H1 (cell line): ENCODE results near the gene EN1. TPM values are rescaled to one million over a fixed set of nuclear protein-coding genes. Genes with fewer than 3 reads are reported as not detected.

Experiments
- CTCF ChIA-PET: fragments of 300-600 bp; sonication (Branson Sonifier 250); formaldehyde crosslinking; loops from one replicate; lab custom pipeline; 2021; ENCODE audit not compliant: partially characterized antibody; lab: Charles Lee
- POLR2A ChIA-PET: fragments of 300-600 bp; sonication (Branson Sonifier 250); formaldehyde crosslinking; loops from one replicate; lab custom pipeline; 2021; ENCODE audit warnings: inconsistent platforms; ENCODE audit not compliant: partially characterized antibody; lab: Charles Lee
- DNase-seq, 2 experiments: peaks; one replicate each; pipeline versions ENCODE4 v3.0.0 to v3.0.0-alpha.2; 2010 to 2022; ENCODE audit warnings: low spot score in 2 of 2, low read depth in 1 of 2, mixed read lengths in 1 of 2
- FAIRE-seq: peaks from 2 replicates; lab custom pipeline; 2011; peaks lifted over from hg19 to GRCh38; lab: Jason Lieb, UNC
- H2AFZ ChIP-seq: 2 replicates; pipeline ENCODE4 v1.8.1; 2012; ENCODE audit warnings: low read length, inconsistent platforms
- H2AK5ac ChIP-seq: 2 replicates; pipeline ENCODE4 v1.6.1; 2013; ENCODE audit warnings: low read depth, low read length
- H2BK120ac ChIP-seq: replicated peaks from 2 replicates; pipeline ENCODE3; 2013; ENCODE audit warnings: low read depth, low read length, inconsistent platforms
- H2BK12ac ChIP-seq: 2 replicates; pipeline ENCODE4 v1.6.1; 2013; ENCODE audit warnings: low read depth, low read length
- H2BK15ac ChIP-seq: 2 replicates; pipeline ENCODE4 v1.6.1; 2013; ENCODE audit warnings: low read length
- H2BK20ac ChIP-seq: 2 replicates; pipeline ENCODE4 v1.6.1; 2013; ENCODE audit warnings: low read length
- H2BK5ac ChIP-seq: 2 replicates; pipeline ENCODE4 v1.6.1; 2013; ENCODE audit warnings: low read depth, low read length
- H3K14ac ChIP-seq: 2 replicates; pipeline ENCODE4 v1.6.1; 2013; ENCODE audit warnings: inconsistent platforms; ENCODE audit not compliant: insufficient read length
- H3K18ac ChIP-seq: 2 replicates; pipeline ENCODE4 v1.6.1; 2013; ENCODE audit warnings: low read length; ENCODE audit errors: extremely low read depth
- H3K23ac ChIP-seq: 2 replicates; pipeline ENCODE4 v1.6.1; 2013; ENCODE audit warnings: inconsistent platforms; ENCODE audit not compliant: insufficient read length
- H3K23me2 ChIP-seq: 2 replicates; pipeline ENCODE4 v1.6.1; 2013; ENCODE audit warnings: low read depth, low read length
- H3K27ac ChIP-seq: 2 replicates; pipeline ENCODE4 v1.6.1; 2011; ENCODE audit warnings: low read depth, low read length, inconsistent platforms
- H3K27me3 ChIP-seq, 4 experiments: replicated peaks in 1 of 4; 1 replicate in 1 of 4; 2 replicates in 3 of 4; pipeline versions ENCODE4 v1.6.1 to v1.8.1; 2011 to 2013; ENCODE audit warnings: low read length in 3 of 4, mild to moderate bottlenecking in 3 of 4, inconsistent platforms in 2 of 4, mixed read lengths in 2 of 4, moderate library complexity in 1 of 4; ENCODE audit not compliant: control insufficient read depth in 3 of 4, insufficient read depth in 3 of 4; ENCODE audit errors: extremely low read depth in 1 of 4
- H3K36me3 ChIP-seq, 4 experiments: 2 replicates each; pipeline versions ENCODE4 v1.6.1 to v1.8.1; 2011 to 2013; ENCODE audit warnings: mild to moderate bottlenecking in 4 of 4, low read length in 3 of 4, moderate library complexity in 2 of 4, control low read depth in 1 of 4, inconsistent platforms in 1 of 4; ENCODE audit not compliant: insufficient read depth in 4 of 4, control insufficient read depth in 2 of 4
- H3K4ac ChIP-seq: replicated peaks from 2 replicates; pipeline ENCODE3; 2013; ENCODE audit warnings: low read length, low read depth, mixed read lengths, inconsistent platforms; ENCODE audit not compliant: insufficient read length
- H3K4me1 ChIP-seq, 4 experiments: replicated peaks in 1 of 4; 1 replicate in 1 of 4; 2 replicates in 3 of 4; pipeline versions ENCODE4 v1.6.1 to v1.8.1; 2011 to 2013; ENCODE audit warnings: low read length in 3 of 4, inconsistent platforms in 2 of 4, mixed read lengths in 1 of 4; ENCODE audit not compliant: insufficient read depth in 4 of 4, control insufficient read depth in 3 of 4
- H3K4me2 ChIP-seq, 2 experiments: 2 replicates each; pipeline versions ENCODE4 v1.6.1 to v1.8.1; 2011 to 2013; ENCODE audit warnings: low read depth in 2 of 2, low read length in 2 of 2, control low read depth in 1 of 2, inconsistent platforms in 1 of 2, mild to moderate bottlenecking in 1 of 2; ENCODE audit not compliant: insufficient read depth in 1 of 2
- H3K4me3 ChIP-seq, 4 experiments: fragments of 200-600, 300-600 bp in 1 of 4; sonication (generic), shearing (Covaris generic), sonication (Bioruptor Twin) in 1 of 4; 2 replicates each; pipeline versions ENCODE4 v1.5.1 to v1.8.1; 2011 to 2016; ENCODE audit warnings: low read length in 4 of 4, low read depth in 3 of 4, control low read depth in 2 of 4, inconsistent platforms in 2 of 4, mild to moderate bottlenecking in 2 of 4, mixed read lengths in 1 of 4, moderate library complexity in 1 of 4; ENCODE audit not compliant: insufficient read depth in 2 of 4; ENCODE audit errors: extremely low read depth in 1 of 4
- H3K56ac ChIP-seq: replicated peaks from 2 replicates; pipeline ENCODE3; 2013; ENCODE audit warnings: low read depth, mild to moderate bottlenecking, mixed read lengths, low read length, inconsistent platforms; ENCODE audit not compliant: insufficient read length
- H3K79me1 ChIP-seq: 2 replicates; pipeline ENCODE4 v1.6.1; 2013; ENCODE audit warnings: low read depth, low read length, control low read depth
- H3K79me2 ChIP-seq, 2 experiments: 2 replicates each; pipeline versions ENCODE4 v1.6.1 to v1.8.1; 2012 to 2013; ENCODE audit warnings: low read length in 2 of 2, mild to moderate bottlenecking in 2 of 2, inconsistent platforms in 1 of 2; ENCODE audit not compliant: insufficient read depth in 2 of 2, control insufficient read depth in 1 of 2
- H3K9ac ChIP-seq, 4 experiments: replicated peaks in 1 of 4; 1 replicate in 1 of 4; 2 replicates in 3 of 4; pipeline versions ENCODE4 v1.6.1 to v1.8.1; 2011 to 2013; ENCODE audit warnings: low read depth in 3 of 4, low read length in 3 of 4, control low read depth in 2 of 4, mild to moderate bottlenecking in 2 of 4, moderate library complexity in 2 of 4, inconsistent platforms in 1 of 4; ENCODE audit errors: extremely low read depth in 1 of 4
- H3K9me3 ChIP-seq, 2 experiments: 2 replicates each; pipeline versions ENCODE4 v1.6.1 to v1.8.1; 2012 to 2013; ENCODE audit warnings: mild to moderate bottlenecking in 2 of 2, moderate library complexity in 2 of 2, control low read depth in 1 of 2, inconsistent platforms in 1 of 2, low read depth in 1 of 2, low read length in 1 of 2, mixed read lengths in 1 of 2; ENCODE audit not compliant: insufficient read depth in 2 of 2
- H4K20me1 ChIP-seq, 2 experiments: replicated peaks in 1 of 2; 2 replicates each; pipeline versions ENCODE3 to v1.8.1; 2011 to 2013; ENCODE audit warnings: inconsistent platforms in 2 of 2, low read length in 2 of 2, mild to moderate bottlenecking in 1 of 2; ENCODE audit not compliant: insufficient read depth in 2 of 2, control insufficient read depth in 1 of 2
- H4K5ac ChIP-seq: 2 replicates; pipeline ENCODE4 v1.6.1; 2013; ENCODE audit warnings: low read length, low read depth, mixed read lengths, inconsistent platforms; ENCODE audit not compliant: insufficient read length
- H4K8ac ChIP-seq: 2 replicates; pipeline ENCODE4 v1.8.0; 2013; ENCODE audit warnings: mild to moderate bottlenecking, moderate library complexity, low read length, inconsistent platforms; ENCODE audit not compliant: insufficient read depth; ENCODE audit errors: extremely low read depth
- H4K91ac ChIP-seq: replicated peaks from 2 replicates; pipeline ENCODE3; 2013; ENCODE audit warnings: low read length, mixed read lengths, inconsistent platforms; ENCODE audit not compliant: insufficient read length
- ASH2L ChIP-seq: fragments of 200-600, 300-600 bp; sonication (generic); IDR thresholded peaks from one replicate; pipeline ENCODE4 v1.7.1; 2017; ENCODE audit warnings: low read length
- BACH1 ChIP-seq: IDR thresholded peaks from 2 replicates; pipeline ENCODE4 v1.6.1; 2012; ENCODE audit warnings: low read length, improper control_type of control experiment
- CEBPB ChIP-seq: IDR thresholded peaks from 2 replicates; pipeline ENCODE4 v1.6.1; 2012; ENCODE audit warnings: low read depth, low read length
- CHD2 ChIP-seq: IDR thresholded peaks from 2 replicates; pipeline ENCODE4 v1.6.1; 2012; ENCODE audit warnings: low read length, improper control_type of control experiment
- HDAC6 ChIP-seq: IDR thresholded peaks from one replicate; pipeline ENCODE4 v1.7.1; 2012; ENCODE audit warnings: low read depth, mild to moderate bottlenecking, inconsistent platforms, low read length, moderate library complexity
- KDM1A ChIP-seq: fragments of 200-600, 300-600 bp; sonication (generic); IDR thresholded peaks from 2 replicates; pipeline ENCODE4 v1.7.1; 2016; ENCODE audit warnings: mild to moderate bottlenecking, low read length, borderline replicate concordance
- POU5F1 ChIP-seq: IDR thresholded peaks from 2 replicates; pipeline ENCODE4 v1.6.1; 2011; ENCODE audit warnings: low read depth, mild to moderate bottlenecking, low read length, moderate library complexity
- RAD21 ChIP-seq, 2 experiments: IDR thresholded peaks in 1 of 2; conservative IDR thresholded peaks in 1 of 2; 2 replicates each; pipeline ENCODE4 v1.6.1; 2011; ENCODE audit warnings: low read depth in 2 of 2, low read length in 2 of 2, improper control_type of control experiment in 1 of 2, inconsistent platforms in 1 of 2, mild to moderate bottlenecking in 1 of 2, moderate library complexity in 1 of 2
- SIRT6 ChIP-seq: IDR thresholded peaks from one replicate; pipeline ENCODE4 v1.7.1; 2012; ENCODE audit warnings: low read length, inconsistent platforms
- SP1 ChIP-seq: IDR thresholded peaks from 2 replicates; pipeline ENCODE4 v1.6.1; 2011; ENCODE audit warnings: low read depth, low read length
- SRF ChIP-seq: IDR thresholded peaks from 2 replicates; pipeline ENCODE4 v1.6.1; 2011; ENCODE audit warnings: mild to moderate bottlenecking, low read depth, low read length, moderate library complexity
- SUZ12 ChIP-seq: fragments of 200-600 bp; sonication (generic); IDR thresholded peaks from 2 replicates; pipeline ENCODE4 v1.6.1; 2012; ENCODE audit warnings: mild to moderate bottlenecking, inconsistent platforms, low read length, moderate library complexity, mixed read lengths
- TEAD4 ChIP-seq: IDR thresholded peaks from 2 replicates; pipeline ENCODE4 v1.6.1; 2012; ENCODE audit warnings: low read depth, low read length, inconsistent platforms, mixed read lengths
- ZNF274 ChIP-seq: IDR thresholded peaks from 2 replicates; pipeline ENCODE4 v1.7.0; 2012; ENCODE audit warnings: low read length, borderline replicate concordance; ENCODE audit errors: extremely low read depth
- WGBS, 2 experiments: shearing (Covaris generic) in 1 of 2; methylation state at CpG; one replicate each; pipeline versions ENCODE4 v1.1.6 to v1.1.7; 2013 to 2015; ENCODE audit warnings: low lambda C conversion rate in 2 of 2, mixed read lengths in 2 of 2, inconsistent platforms in 1 of 2, low coverage in 1 of 2, missing lambda C conversion rate in 1 of 2; ENCODE audit not compliant: insufficient replicate concordance in 2 of 2, insufficient coverage in 1 of 2, insufficient read length in 1 of 2; ENCODE audit errors: extremely low coverage in 1 of 2, missing lambda C conversion rate in 1 of 2; 5-methylcytosine and 5-hydroxymethylcytosine counted together
- polyA plus RNA-seq, 7 experiments: library from polyadenylated mRNA; depleted of rRNA in 3 of 7; stranded (reverse) in 5 of 7; unstranded in 2 of 7; fragments of >200 nt in 5 of 7; fragments of 200-250 nt in 2 of 7; gene quantifications; 1 replicate in 5 of 7; 2 replicates in 1 of 7; 4 replicates in 1 of 7; pipeline versions ENCODE4 v1.2.1 to v1.2.3, GENCODE V29; 2011 to 2013; ENCODE audit warnings: missing spikeins in 2 of 7, mixed read lengths in 2 of 7
- total RNA-seq: library from RNA; stranded (reverse); fragmentation: NEBNext Ultra II Directional; extraction: Animal tissue kit (Norgen Biotek cat#: 25700); gene quantifications from 2 replicates; pipeline ENCODE4 v1.2.1, GENCODE V29; 2021
- TF ChIP-seq, protein P1 (sequence below): IDR thresholded peaks from 2 replicates; pipeline ENCODE4 v1.6.1; 2011; ENCODE audit warnings: low read depth, mild to moderate bottlenecking, low read length; ENCODE audit not compliant: insufficient read depth

Gene EN1
- total and polyA plus RNA-seq, 2 of the 8 experiments (the other 6 are each of a cell fraction or from before 2014, with no cell fraction given) = not detected

DNA sequence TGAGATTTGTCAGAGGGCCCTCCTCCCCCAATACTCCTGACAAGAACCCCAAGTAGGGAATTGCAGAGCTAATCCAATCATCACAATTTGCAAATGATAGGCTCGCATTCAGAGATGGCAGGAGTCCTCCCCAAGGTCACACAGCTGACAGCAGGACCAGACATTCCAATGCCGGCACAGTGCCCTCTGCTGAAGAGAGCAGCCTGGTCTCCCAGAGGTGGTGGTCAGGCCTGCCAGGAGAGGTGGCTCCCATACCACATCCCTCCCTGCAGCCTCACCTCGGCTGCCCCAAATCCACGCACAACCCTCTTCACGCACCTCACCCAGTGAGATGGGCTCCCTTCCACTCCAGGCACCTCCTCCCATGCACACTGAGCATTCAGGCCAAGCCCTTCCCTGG lies 25.4 kb downstream of the EN1 start:
- Histone ChIP-seq H2AFZ (no peak overlapping the region), H3K4me3 (no peak overlapping the region), H4K8ac (no peak overlapping the region), H4K91ac (no peak overlapping the region), H4K20me1 (no peaks in the 10 kb centered on the region), H3K79me2 (no peaks in the 10 kb centered on the region), H3K4me1 (no peaks in the 10 kb centered on the region; a peak in 4 of 7 replicates), H2BK120ac (no peak overlapping the region), H2BK15ac (no peak overlapping the region), H2BK20ac (no peak overlapping the region), H3K4ac (no peak overlapping the region), H3K4me2 (no peak overlapping the region), H4K5ac (no peak overlapping the region), H3K14ac (no peak overlapping the region), H2BK12ac (no peak overlapping the region; the same call in 1 of the 2 replicates), H3K79me1 (no peaks in the 10 kb centered on the region), H3K18ac (peak overlapping the region; percentile 9; the same call in 1 of the 2 replicates), H3K23ac (no peak overlapping the region), H3K27me3 (no peaks in the 10 kb centered on the region), H3K36me3 (no peaks in the 10 kb centered on the region), H3K23me2 (no peaks in the 10 kb centered on the region), H3K27ac (no peak overlapping the region), H3K9ac (no peak overlapping the region), H3K56ac (no peak overlapping the region), H2AK5ac (no peak overlapping the region), H2BK5ac (no peak overlapping the region), H3K9me3 (no peaks in the 10 kb centered on the region)
- ChIA-PET POLR2A (interaction anchor here (1.6 kb wide), 1 partner anchor 10 kb away, joined by 3 read pairs; no protein-coding TSS in a partner anchor), CTCF (interaction anchor here (0.8 to 1.0 kb wide), 2 partner anchors 11 to 329 kb away, joined by 3 to 4 read pairs; no protein-coding TSS in a partner anchor)
- DNase-seq (no peak), FAIRE-seq (no peak)
- WGBS, 2 experiments = 64% methylated on average over 5 of the region's 5 CpGs; no CpG with 5 or more reads in 1 of the 2 experiments
- TF ChIP-seq POU5F1 = no peak
- TF ChIP-seq BACH1 = no peak
- no peak for TF ChIP-seq SP1
- TF ChIP-seq, protein P1, sequence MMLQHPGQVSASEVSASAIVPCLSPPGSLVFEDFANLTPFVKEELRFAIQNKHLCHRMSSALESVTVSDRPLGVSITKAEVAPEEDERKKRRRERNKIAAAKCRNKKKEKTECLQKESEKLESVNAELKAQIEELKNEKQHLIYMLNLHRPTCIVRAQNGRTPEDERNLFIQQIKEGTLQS = no peak
- TF ChIP-seq SIRT6 = no peak
- TF ChIP-seq RAD21 (IDR thresholded peaks at IDR 0.05 in 1 of 2, conservative IDR thresholded peaks at IDR 0.05 in 1 of 2; ENCODE audit: low read depth in 2 of 2, low read length in 2 of 2) = peak; percentile 34 to 52; a peak in 3 of 4 replicates
- no peak for TF ChIP-seq ZNF274
- no peak for TF ChIP-seq CHD2
- TF ChIP-seq ASH2L = no peak
- TF ChIP-seq TEAD4 = 0 out of 2 replicates have a peak, but pooled peaks have one; percentile 45
- TF ChIP-seq SRF = no peak
- no peak for TF ChIP-seq HDAC6
- TF ChIP-seq SUZ12 = no peak
- peak; percentile 77; the same call in 1 of the 2 replicates for TF ChIP-seq KDM1A
- no peak for TF ChIP-seq CEBPB
